Measurements from ENCODE around the gene MRPS15.
A peak's percentile ranks its signal among the peaks of the same experiment; 100 is the strongest.
"Not testable (repeated sequence)": the region's sequence is repeated elsewhere in the genome, so short reads cannot be mapped to it uniquely, and the experiment has no call there.

Gene MRPS15
- total RNA-seq = 32.4 to 36.0 reads per million in 2 donors

DNA sequence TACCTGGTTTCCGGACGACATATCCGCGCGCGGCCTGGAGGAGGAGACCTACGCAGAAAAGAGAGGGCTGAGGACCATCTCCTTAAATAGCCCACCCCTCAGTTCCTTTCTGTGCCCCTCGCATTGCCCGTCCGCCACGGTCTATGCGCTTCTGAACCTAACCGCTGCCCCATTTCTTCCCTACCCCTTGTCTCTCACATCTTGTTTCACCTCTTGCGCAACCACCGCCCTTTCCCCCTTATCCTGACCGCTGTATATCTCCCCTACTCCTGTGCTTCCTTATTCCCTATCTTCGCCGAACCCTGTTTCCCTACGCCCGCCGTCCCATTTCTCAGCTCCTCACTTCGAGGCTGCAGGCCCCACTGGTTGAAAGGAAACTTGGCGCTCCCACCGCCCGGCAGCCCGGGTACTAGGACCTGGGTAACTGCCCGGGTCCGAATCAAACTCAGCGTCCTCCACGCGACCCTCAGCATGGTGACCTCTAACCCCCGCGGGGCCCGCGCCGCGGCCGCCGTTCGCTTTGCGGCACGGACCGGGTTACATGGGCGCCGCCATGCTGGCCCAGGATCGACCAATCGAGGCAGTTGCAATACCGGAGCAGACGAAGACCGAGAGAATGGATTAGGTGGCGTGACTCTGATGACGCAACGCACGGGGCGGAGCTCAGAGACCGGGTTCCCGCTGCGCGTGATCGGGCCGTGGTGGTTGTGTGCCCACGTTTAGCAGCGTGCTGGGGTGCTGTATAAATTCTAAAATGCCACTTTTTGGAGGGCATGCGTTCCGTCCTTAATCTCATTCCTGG is at the start of gene MRPS15:
Gene MRPS15 (minus strand): TSS at position 582 of the 802 bp plus-strand sequence. CDS start 109 bp downstream, at position 473.
- peak; percentile 77 for DNase-seq

DNA sequence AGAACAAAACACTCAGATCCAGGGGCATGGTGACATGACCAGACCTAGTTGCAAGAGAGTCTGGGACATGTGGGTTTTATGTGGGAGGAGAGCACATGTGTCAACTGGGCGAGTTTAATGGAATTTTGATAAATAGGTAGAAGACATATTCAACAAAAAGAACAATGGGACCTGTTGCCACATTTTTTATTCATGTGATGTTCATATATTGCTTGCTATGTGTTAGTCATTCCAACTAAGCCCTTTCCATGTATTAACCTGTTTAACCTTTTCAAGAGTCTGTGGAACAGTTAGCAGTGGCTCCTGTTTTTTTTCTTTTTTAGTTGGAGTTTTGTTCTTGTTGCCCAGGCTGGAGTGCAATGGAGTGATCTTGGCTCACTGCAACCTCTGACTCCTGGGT is 48.7 kb upstream of the MRPS15 start:
- no peak for DNase-seq

DNA sequence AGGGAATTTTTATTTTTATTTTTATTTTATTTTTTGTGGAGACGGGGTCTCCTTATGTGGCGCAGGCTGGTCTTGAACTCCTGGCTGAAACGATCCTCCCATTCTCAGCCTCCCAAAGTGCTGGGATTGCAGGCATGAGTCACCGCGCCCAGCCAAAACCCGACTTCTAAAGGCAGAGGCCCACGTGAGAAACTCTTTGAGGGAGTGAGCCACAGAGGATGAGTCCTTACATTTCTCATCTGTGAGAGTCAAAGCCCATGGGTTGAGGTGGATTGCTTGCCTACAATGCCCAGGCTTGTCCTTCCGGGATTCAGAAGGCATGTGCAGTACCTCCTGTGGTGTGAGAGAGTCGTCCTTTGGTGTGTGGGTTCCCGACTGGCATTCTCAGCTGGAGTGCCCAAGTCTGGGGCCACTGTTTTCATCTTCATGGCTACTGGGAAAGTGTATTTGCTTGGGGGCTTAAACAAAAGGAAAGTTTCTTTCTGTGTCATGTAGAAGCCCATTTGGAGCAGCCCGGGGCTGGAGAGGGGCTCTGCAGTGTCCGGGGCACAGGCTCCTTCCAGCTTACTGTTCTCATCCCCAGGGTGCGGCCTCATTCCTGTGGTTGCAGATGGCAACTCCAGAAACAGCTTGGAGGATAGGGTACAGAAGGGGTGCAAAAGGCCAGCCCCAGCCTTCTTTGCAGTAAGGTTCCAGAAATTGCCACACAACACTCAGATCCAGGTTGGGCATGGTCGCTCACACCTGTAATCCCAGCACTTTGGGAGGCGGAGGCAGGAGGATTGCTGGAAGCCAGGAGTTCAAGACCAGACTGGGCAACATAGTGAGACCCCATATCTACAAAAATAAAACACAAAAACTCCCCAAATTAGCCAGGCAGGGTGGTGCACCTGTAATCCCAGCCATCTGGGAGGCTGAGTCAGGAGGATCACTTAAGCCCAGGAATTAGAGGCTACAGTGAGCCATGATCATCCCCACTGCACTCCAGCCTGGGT is 47.9 kb upstream of the MRPS15 start:
- DNase-seq = no peak

DNA sequence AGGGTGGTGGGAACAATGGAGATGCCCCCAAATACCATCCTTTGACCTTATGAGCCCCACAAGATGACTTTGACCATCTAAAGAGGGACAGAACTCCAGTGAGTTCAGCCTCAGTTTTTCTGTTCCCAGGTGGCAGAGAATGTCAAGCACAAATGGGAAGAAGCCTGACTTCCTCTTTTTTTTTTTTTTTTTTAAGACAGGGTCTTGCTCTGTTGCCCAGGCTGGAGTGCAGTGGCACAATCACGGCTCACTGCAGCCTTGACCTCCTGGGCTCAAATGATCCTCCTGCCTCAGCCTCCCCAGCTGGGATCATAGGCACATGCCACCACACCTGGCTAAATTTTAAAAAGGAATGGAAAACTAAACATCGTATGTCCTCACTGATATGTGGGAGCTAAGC is 47.0 kb upstream of the MRPS15 start:
- DNase-seq = not testable (repeated sequence)

DNA sequence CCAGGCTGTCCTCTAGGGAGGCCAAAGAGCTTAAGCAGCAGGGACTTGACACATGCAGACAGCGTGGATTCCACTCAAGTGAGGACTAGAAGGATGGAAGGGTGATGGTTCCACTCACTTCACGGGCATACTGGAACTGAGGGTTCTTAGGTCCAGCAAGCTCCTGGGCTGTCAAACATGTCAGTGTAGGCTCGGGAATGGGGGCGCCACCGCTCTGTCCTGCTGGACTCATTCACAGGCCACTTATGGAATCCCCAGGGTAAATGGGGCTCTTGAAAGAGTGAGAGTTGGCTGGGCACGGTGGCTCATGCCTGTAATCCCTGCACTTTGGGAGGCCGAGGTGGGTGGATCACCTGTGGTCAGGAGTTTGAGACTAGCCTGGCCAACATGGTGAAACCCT is 46.2 kb upstream of the MRPS15 start:
- DNase-seq = no peak

DNA sequence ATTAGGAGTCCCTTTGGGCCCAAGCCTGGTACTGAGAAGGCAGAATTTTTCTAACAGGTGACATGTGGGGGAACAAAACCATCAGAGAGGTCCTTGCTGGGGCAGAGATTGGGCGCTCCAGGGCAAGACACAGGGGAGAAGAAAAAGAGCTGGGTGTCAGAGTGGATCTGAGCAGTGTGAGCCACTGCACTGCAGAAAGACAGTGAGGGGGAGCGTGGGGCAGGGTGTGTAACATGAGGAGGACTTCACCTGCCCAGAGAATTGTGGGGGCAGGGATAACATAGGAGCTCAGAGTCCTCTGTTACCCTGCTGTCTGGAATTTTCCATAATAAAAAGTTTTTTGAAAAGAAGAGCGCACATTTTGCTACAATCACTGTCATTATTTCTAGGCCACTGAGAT is 44.1 kb upstream of the MRPS15 start:
- DNase-seq = no peak

DNA sequence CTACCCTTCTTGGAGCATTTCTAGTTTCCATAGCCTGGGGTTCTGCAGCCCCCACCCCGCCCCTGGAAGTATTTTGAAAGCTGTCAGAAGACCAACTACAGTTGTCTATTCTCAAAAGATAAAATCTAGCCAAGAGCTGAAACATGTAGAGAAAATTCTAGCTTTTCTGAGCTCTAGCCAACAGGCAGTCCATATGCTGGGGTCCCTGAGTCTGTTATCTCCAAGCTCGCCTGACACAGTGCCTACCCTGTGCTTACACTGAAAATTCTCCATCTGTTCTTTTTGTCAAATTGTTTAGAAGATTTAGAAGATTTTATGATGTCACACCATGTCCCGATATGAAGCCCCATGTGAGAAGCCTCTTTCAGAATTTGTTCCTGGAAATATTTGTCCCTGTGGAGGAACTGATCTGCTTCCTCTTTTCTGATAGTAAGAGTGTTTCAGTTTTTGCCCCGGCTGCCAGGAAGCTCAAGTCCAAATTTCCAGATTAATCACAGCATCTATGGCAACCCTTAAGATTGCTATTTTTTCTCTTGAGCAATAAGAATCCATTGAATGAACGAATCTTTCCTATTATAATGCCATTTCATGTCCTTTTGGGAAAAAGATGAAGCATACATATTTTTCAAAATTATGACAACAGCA is 42.2 kb upstream of the MRPS15 start:
- no peak for DNase-seq

DNA sequence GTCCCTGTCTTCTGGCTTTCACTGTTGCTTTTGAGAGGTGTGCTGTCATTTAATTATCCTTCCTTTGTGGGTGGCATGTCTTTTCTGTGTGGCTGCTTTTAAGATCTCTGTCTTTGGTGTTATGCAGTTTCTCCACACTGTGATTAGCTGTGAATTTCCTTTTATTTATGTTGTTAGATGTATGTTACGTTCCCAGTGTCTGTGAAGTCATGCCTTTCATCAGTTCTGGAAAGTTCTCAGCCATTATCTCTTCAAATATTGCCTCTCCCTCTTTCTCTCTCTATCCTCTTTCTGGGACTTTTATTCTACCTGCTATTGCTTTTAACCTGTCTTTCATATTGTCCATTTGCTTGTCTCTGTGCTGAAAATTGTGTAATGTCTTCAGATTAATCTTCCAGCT is 39.5 kb upstream of the MRPS15 start:
- DNase-seq = no peak

DNA sequence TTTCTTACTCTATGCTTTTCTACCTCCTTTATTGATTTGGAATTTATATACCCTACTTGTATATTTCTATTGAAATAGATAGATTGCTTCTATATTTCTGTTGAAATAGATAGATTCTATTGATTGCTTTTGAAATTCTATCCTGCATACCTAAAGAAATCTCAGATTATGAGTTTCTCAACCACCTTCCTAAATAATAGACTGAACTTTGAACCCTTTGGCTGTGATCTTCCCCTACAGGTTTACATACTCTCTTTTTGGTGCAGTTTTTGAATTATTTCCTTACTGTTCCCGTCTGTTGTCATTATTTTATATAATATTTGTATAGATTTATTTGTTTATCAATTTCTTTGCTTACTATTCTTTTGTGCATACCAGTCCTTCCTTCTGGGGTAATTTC is 39.0 kb upstream of the MRPS15 start:
- no peak for DNase-seq

DNA sequence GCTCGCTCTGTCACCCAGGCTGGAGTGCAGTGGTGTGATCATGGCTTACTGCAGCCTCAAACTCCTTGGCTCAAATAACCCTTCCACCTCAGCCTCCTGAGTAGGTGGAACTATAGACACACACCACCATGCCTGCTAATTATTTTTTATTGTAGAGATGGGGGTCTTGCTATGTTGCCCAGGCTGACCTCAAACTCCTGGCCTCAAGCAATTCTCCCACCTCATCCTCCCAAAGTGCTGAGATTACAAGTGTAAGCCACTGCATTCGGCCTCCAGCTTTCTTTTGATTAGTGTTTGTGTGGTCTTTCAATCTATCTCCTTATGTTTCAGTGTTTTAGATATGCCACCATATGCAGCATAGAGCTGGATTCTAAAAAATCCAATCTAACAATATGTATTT is 38.4 kb upstream of the MRPS15 start:
- no peak for DNase-seq

DNA sequence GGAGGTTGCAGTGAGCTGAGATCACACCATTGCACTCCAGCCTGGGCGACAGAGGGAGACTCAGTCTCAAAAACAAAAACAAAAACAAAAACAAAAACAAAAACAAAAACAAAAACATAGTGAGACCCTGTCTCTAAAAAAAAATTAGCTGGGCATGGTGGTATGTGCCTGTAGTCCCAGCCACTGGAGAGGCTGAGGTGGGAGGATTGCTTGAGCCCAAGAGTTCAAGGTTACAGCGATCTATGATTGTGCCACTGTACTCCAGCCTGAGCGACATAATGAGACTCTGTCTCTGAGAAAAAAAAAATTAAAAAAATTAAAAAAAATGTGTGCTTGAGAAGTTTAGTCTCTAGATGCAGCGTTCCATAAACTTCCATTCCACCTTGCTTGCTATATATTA is 37.7 kb upstream of the MRPS15 start:
- not testable (repeated sequence) for DNase-seq

DNA sequence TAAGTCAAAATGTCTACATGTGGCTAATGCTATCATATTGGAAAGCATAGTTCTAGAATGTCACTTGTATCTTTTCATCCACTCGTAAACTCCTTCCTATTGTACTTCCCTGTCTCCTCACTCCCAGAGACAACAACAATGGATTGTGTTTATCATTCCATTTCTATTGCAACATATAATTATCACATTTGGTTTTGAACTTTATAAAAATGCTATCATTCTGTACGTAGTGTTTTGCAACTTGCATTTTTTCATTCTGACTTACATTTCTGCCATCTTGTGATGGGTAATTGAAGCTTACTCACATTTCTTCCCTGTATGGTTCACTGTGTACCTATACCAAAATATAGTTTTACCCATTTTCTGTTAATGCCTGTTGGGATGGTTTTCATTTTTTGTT is 33.0 kb upstream of the MRPS15 start:
- DNase-seq = no peak

DNA sequence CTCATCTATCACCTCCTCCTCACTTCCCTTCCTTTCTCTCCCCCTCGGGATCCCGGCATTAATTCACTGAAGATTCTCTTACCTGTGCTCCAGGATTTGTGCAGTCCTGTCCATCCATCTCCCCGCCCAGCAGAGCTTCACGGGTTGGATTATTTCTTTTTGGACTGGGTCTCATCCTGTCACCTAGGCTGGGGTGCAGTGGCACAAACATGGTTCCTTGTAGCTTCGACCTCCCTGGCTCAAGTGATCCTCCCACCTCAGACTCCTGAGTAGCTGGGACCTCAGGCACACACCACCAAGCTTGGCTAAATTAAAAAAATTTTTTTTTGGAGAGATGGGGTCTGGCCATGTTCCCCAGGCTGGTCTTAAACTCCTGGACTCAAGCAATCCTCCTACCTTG is 30.8 kb upstream of the MRPS15 start:
- no peak for DNase-seq

DNA sequence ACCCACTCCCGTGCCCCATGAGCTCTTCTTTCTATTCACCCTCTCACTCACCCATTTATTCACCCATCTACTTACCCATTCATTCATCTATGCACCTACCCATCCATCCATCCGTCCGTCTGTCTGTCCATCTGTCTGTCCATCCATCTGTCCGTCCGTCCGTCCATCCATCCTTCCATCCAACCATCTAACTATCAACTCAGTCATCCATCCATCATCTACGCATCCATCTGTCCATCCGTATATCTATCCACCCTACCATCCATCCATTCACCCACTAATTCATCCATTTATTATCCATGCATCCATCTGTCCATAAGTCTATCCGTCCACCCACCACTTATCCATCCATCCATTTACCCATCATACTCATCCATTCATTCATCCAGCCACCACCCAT is 29.3 kb upstream of the MRPS15 start:
- DNase-seq = no peak

DNA sequence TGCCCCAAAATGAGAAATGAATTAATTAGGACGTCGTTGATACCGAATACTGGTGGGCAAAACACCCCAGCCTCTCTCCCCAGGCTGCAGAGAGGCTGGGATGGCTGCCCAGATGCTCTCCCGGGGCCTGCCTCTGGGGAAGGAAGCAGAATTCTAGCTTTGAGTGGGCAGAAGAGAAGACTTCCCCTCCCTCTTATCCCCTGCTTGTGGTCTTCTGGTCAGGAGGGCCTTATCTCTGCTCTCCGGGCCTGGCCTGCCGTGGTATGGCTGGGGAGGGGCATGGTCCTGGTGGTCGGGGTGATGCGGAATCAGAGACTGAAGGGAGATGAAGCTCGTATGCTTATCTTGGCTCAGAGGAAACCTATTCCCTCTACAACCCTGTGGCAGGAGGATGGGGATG is 28.3 kb upstream of the MRPS15 start:
- no peak for DNase-seq

DNA sequence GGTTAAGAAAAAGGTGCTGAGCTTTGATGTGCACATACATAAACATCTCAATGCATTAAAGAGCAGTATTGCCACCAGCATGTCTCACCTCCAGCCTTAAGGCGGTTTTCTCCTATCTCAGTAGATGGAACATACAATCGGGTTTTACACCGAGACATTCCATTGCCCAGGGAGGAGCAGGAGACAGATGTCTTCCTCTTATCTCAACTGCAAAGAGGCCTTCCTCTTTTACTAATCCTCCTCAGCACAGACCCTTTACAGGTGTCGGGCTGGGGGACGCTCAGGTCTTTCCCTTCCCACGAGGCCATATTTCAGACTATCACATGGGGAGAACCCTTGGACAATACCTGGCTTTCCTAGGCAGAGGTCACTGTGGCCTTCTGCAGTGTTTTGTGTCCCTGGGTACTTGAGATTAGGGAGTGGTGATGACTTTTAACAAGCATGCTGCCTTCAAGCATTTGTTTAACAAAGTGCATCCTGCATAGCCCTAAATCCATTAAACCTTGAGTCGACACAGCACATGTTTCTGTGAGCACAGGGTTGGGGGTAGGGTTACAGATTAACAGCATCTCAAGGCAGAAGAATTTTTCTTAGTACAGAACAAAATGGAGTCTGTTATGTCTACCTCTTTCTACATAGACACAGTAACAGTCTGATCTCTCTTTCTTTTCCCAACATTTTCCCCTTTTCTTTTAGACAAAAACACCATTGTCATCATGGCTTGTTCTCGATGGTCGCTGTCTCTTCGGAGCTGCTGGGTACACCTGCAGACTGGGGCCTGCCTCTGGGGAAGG is 25.3 kb upstream of the MRPS15 start:
- DNase-seq = not testable (repeated sequence)

DNA sequence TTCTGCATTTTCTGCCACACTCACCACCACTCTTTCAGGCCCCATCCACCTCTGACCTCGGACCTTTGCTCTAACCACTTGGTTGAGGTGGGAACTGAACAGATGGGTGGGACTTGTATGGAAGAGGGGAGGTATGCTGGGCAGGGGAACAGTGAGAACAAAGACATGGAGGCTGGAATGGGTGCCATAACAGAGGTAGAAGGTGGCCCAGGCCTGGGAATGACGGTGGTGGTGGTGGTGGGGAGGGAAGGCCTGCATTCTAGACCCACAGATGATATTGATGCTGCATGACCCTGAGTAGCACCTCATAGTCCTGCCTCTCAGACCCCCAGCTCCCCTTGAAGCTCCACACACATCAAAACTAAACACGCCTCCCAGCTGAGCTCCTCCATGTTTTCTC is 23.7 kb upstream of the MRPS15 start:
- DNase-seq = no peak

DNA sequence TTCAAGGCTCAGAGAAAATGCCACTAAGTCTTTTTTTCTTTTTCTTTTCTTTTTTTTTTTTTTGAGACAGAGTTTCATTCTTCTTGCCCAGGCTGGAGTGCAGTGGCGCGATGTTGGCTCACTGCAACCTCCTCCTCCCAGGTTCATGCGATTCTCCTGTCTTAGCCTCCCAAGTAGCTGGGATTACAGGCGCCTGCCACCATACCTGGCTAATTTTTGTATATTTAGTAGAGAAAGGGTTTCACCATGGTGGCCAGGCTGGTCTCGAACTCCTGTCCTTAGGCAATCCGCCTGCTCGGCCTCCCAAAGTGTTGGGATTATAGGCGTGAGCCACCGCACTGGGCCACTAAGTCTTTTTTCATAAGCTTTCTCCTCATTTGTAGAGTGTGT is 23.1 kb upstream of the MRPS15 start:
- not testable (repeated sequence) for DNase-seq

DNA sequence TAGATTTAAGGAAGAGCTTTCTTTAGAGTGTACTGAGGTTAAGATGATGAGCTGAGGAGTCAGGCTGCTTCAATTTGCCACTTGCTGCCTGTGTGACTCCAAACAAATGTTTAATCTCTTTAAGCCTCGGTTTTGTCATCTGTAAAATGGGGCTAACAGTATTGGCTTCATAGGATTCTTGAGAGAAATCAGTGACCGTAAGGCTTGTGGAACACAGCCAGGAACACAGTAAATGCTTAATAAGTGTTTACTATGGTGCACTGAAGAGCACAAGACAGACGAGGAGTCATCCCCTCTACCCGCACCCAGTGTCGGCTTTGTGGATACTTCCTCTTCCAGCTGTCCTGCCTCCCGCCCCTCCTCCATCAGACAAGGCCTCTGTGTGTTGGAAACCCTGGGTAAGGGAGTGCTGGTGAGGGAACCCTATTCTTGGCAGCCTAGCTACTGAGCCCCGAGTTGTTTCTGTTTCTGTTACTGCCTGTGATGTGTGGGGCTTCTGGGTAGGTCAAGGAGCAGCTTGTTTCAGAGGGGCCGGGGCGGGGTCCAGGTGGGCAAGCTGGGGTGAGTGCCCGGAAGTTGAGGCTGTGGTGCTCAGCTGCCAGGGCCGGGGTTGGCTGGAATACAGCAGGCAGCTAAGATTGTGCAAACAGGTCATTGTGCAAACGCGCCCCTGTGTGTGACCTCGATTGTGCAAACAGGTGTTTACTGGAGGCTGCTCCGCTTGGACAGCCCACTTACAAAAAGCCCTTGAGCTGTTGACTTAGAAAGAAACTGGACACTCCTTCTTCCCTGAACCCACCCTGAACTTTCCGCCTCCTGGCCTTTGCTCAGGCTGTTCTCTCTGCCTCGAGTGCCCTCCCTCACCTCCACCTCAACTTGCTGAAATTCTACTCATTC is 22.5 kb upstream of the MRPS15 start:
- DNase-seq = no peak

DNA sequence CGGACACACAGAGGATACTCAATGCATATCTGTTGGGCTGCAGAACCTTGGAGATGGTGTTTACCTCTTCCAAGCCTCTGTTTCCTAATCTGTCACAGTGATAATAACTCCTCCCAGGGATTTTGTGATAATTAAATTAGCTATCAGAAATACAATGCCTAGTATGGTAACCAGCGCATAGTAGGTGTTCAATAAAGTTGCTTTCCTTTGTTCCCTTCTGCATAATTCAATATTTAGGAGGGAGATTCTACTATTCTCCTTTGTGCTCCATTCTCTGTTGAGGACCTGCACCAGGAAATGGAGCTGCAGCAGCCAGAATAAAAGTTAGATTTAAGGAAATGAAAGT is 21.9 kb upstream of the MRPS15 start:
- no peak for DNase-seq

DNA sequence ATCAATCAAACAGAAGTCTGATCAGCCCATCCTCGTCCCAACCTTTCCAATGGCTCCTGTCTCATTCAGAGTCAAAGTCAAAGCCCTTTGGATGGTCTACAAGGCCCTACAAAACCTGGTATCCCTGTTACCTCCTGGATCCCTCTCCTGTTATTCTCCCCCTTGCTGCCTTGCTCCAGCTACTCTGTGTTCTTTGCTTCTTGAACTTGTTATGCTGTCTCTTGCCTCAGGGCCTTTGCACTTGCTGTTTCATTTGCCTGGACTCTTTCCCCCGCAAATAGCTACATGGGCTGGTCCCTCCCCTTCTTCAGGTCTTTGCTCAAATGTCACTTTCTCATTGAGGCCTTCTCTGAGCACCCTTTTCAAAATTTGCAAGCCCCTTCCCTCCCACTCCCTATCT is 19.9 kb upstream of the MRPS15 start:
- no peak for DNase-seq
